ENCODE results near the gene OIT3. TPM values are rescaled to one million over a fixed set of nuclear protein-coding genes. Genes with fewer than 3 reads are reported as not detected.

Gene OIT3
- total and polyA plus RNA-seq, 2 experiments from 2014 or later = not detected

DNA sequence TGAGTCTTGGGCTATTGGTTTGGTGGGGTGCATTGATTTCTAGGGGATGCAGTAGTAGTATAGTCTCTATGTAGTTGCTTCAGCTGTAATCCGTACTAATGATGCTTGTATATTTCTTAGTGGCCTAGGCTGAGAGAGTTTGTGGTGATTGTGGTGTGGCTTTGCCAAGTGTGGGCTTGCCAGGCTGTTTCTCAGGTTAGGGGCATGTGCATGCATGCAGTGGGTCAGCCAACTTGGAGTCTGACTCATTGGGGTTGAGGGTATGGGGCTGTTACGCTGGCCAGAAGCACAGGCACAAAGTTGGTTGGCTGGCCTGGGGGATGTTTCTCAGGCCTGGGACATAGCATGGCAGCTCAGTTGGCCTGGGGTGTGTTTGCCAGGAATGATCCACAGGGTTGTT lies 86.8 kb downstream of the OIT3 start:
- TF ChIP-seq EZH2phosphoT487 (IDR thresholded peaks at IDR 0.05; ENCODE audit: insufficient read depth, low read depth) (no peak), EZH2 (IDR thresholded peaks at IDR 0.05; ENCODE audit: insufficient read depth, poor library complexity, severe bottlenecking) (no peak)
- H3K27ac ChIP-seq = no peak overlapping the region
- in situ Hi-C loops (cut with MboI) = no loop called here
- H3K9me2 ChIP-seq (ENCODE audit: insufficient read depth) = no peaks in the 10 kb centered on the region
- H3K27me3 ChIP-seq (replicated peaks; ENCODE audit: insufficient read depth) = no peaks in the 10 kb centered on the region
- peaks cover 20% of the 10 kb centered on the region; the same call in 1 of the 2 replicates for H3F3A ChIP-seq (ENCODE audit: insufficient read depth)
- no peak overlapping the region for H3K4me3 ChIP-seq
- H2AFZ ChIP-seq = no peak overlapping the region
- WGBS, 2 experiments (ENCODE audit: low coverage in 1 of 2, low lambda C conversion rate in 2 of 2, missing lambda C conversion rate in 2 of 2) = 75% methylated on average over 2 of the region's 2 CpGs
- H3K4me1 ChIP-seq (ENCODE audit: insufficient read depth) = no peaks in the 10 kb centered on the region
- DNase-seq = no peak
- no peaks in the 10 kb centered on the region for H4K20me1 ChIP-seq (ENCODE audit: insufficient read depth)
- no peaks in the 10 kb centered on the region for H3K79me2 ChIP-seq (ENCODE audit: insufficient read depth)
- no peaks in the 10 kb centered on the region for H3K36me3 ChIP-seq (ENCODE audit: low read depth)
- peaks cover 12% of the 10 kb centered on the region for H3K9me3 ChIP-seq (ENCODE audit: low read depth)
- no peak overlapping the region for H3K9ac ChIP-seq
- no peak overlapping the region for H3K4me2 ChIP-seq (ENCODE audit: unreplicated experiment)

GRCh38 chr10:72981028-72981881 lies 87.7 kb downstream of the OIT3 start:
- H3K4me2 ChIP-seq (ENCODE audit: unreplicated experiment) = no peak overlapping the region
- H2AFZ ChIP-seq = no peak overlapping the region
- H3K36me3 ChIP-seq (ENCODE audit: low read depth) = no peaks in the 10 kb centered on the region
- peaks cover 29% of the 10 kb centered on the region; the same call in 1 of the 2 replicates for H3F3A ChIP-seq (ENCODE audit: insufficient read depth)
- H4K20me1 ChIP-seq (ENCODE audit: insufficient read depth) = no peaks in the 10 kb centered on the region
- no peak for TF ChIP-seq EZH2 (IDR thresholded peaks at IDR 0.05; ENCODE audit: insufficient read depth, poor library complexity, severe bottlenecking)
- TF ChIP-seq EZH2phosphoT487 (IDR thresholded peaks at IDR 0.05; ENCODE audit: insufficient read depth, low read depth) = no peak
- H3K9me3 ChIP-seq (ENCODE audit: low read depth) = peaks cover 12% of the 10 kb centered on the region
- no peaks in the 10 kb centered on the region for H3K9me2 ChIP-seq (ENCODE audit: insufficient read depth)
- H3K4me3 ChIP-seq = no peak overlapping the region
- H3K4me1 ChIP-seq (ENCODE audit: insufficient read depth) = no peaks in the 10 kb centered on the region
- H3K27ac ChIP-seq = no peak overlapping the region
- in situ Hi-C loops (cut with MboI) = no loop called here
- H3K27me3 ChIP-seq (replicated peaks; ENCODE audit: insufficient read depth) = no peaks in the 10 kb centered on the region
- H3K9ac ChIP-seq = no peak overlapping the region
- no peak for DNase-seq
- H3K79me2 ChIP-seq (ENCODE audit: insufficient read depth) = no peaks in the 10 kb centered on the region
- WGBS, 2 experiments (ENCODE audit: low coverage in 1 of 2, low lambda C conversion rate in 2 of 2, missing lambda C conversion rate in 2 of 2) = 77 to 78% methylated on average over 4 of the region's 4 CpGs

DNA sequence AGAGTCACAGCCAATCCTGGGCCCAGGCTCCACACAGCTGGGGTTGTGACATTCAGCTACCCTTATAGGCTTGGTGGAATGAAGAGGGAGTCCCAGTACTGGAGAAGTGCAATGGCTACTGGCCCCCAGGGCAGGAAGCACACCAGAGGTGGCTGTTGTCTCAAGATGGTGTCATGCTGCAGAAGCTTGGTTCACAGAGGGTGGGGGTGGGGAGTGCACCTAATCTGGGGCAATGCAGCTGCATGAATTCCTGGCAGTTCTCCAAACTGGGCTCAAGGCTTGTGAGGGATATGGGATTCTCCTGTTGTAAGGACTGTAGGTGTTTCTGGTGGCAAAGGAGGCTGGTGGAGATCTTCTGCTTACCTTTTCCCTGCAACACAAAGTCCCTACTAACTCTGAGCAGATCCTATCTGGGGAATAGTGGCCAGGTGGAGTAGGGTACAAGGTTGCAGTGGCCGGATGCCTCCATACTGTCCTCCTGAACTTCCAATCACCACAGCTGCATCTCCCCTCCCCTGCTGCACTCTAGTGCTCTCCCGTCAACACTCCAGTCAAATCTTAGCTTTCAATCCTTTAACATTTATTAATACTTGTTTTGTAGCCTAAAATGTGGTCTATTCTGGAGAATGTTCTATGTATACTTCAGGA lies 88.5 kb downstream of the OIT3 start:
- Histone ChIP-seq H3K79me2 (ENCODE audit: insufficient read depth) (no peaks in the 10 kb centered on the region), H3K9me2 (ENCODE audit: insufficient read depth) (no peaks in the 10 kb centered on the region), H3K9me3 (ENCODE audit: low read depth) (peaks cover 9% of the 10 kb centered on the region), H2AFZ (no peak overlapping the region), H3K9ac (no peak overlapping the region), H3K4me3 (no peak overlapping the region), H3K4me2 (ENCODE audit: unreplicated experiment) (no peak overlapping the region), H3F3A (ENCODE audit: insufficient read depth) (peaks cover 36% of the 10 kb centered on the region), H3K4me1 (ENCODE audit: insufficient read depth) (no peaks in the 10 kb centered on the region), H4K20me1 (ENCODE audit: insufficient read depth) (no peaks in the 10 kb centered on the region), H3K27me3 (replicated peaks; ENCODE audit: insufficient read depth) (no peaks in the 10 kb centered on the region), H3K27ac (no peak overlapping the region), H3K36me3 (ENCODE audit: low read depth) (no peaks in the 10 kb centered on the region)
- in situ Hi-C loops (cut with MboI) = no loop called here
- TF ChIP-seq EZH2phosphoT487 (IDR thresholded peaks at IDR 0.05; ENCODE audit: insufficient read depth, low read depth) (no peak), EZH2 (IDR thresholded peaks at IDR 0.05; ENCODE audit: insufficient read depth, poor library complexity, severe bottlenecking) (no peak)
- 92 to 93% methylated on average over 2 of the region's 2 CpGs for WGBS, 2 experiments (ENCODE audit: low coverage in 1 of 2, low lambda C conversion rate in 2 of 2, missing lambda C conversion rate in 2 of 2)
- no peak for DNase-seq

Other genes with a start within 250 kb of the OIT3 start
- 29.5 and 57.7 TPM in 2 replicates for gene MCU, start 201.6 kb upstream of the OIT3 start, total RNA-seq (2014; rRNA removed; shearing (Covaris generic))
- gene MCU, start 201.6 kb upstream of the OIT3 start, polyA plus RNA-seq (2016; fragmentation: Nextera tagmentation; extraction: Ambion mirVana) = 30.9 and 34.0 TPM in 2 replicates
- not detected in 2 replicates for gene PLA2G12B, start 61.1 kb downstream of the OIT3 start, total RNA-seq (2014; rRNA removed; shearing (Covaris generic))
- gene PLA2G12B, start 61.1 kb downstream of the OIT3 start, polyA plus RNA-seq (2016; fragmentation: Nextera tagmentation; extraction: Ambion mirVana) = not detected in 2 replicates
- 387 and 419 TPM in 2 replicates for gene P4HA1, start 203.1 kb downstream of the OIT3 start, total RNA-seq (2014; rRNA removed; shearing (Covaris generic))
- 360 and 363 TPM in 2 replicates for gene P4HA1, start 203.1 kb downstream of the OIT3 start, polyA plus RNA-seq (2016; fragmentation: Nextera tagmentation; extraction: Ambion mirVana)
- 0.51 and 1.7 TPM in 2 replicates for gene NUDT13, start 216.7 kb downstream of the OIT3 start, total RNA-seq (2014; rRNA removed; shearing (Covaris generic))
- 1.2 and 1.4 TPM in 2 replicates for gene NUDT13, start 216.7 kb downstream of the OIT3 start, polyA plus RNA-seq (2016; fragmentation: Nextera tagmentation; extraction: Ambion mirVana)